GM19438 (cell line): ENCODE measurements around the gene CISH.
A peak's percentile ranks its signal among the peaks of the same experiment; 100 is the strongest.

Experiments
- ATAC-seq: cut with Tn5 transposase; IDR thresholded peaks from one replicate; pipeline ENCODE4 v1.9.1; 2021; ENCODE audit warnings: low read depth; ENCODE audit not compliant: unreplicated experiment

CISH gene

DNA sequence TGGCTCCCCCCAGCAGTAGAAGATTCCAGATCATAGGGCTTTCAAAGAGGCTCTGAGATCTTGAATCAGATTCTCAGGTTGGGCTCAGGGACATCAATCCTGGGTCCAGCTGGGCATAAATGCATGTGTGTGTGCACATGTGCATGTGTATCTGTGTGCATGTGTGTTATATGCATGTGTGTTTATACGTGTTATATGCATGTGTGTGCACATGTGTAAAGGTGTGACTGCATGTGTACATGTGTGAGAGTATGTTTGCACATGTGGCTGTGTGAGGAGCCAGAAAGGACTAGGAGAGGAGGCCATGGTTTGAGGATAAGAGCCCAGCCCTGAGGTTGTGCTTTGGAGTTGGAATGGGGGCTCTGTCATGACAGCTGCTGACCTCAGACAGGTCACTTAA lies 3.6 kb upstream of the CISH start:
- ATAC-seq = no peak

DNA sequence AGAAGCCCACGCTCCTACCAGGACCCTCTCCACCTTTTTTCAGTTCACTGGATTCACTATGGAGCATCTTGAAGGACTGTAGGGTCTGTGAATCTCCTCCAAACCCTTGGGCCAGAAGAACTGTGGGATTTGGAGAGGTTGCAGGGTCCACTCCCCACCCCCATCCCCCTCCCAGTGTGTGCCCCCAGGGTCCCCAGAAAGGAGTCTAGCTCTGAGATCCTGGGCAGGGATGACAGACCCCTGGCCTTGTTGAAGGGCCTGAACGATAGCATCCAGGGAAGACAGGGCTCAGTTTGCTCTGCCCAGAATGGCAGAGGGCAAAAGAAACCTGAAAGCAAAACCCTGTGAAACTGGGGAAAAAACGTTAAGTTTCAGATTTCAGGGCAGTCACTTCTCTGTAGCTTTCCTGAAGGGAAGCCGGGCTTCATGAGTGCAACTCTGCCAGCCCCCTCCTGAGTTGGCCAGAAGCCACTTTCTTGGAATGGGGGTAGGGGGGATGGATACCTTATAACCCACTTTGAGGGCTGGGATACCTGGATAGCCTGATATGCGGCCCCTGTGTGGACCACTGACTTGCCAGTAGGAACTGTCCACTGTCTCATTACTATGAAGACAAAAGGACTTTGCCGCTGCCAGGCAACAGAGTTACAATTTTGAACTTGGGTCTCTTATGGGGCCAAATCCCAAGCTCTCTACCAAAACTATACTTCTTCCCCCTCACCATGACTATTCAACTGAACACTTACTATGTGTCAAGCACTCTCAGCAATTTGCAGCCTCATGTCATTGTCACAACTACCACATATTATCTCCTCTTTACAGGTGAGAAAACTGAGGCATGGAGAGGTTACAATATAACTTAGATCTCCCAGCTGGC lies 1.6 kb upstream of the CISH start:
- no peak for ATAC-seq

DNA sequence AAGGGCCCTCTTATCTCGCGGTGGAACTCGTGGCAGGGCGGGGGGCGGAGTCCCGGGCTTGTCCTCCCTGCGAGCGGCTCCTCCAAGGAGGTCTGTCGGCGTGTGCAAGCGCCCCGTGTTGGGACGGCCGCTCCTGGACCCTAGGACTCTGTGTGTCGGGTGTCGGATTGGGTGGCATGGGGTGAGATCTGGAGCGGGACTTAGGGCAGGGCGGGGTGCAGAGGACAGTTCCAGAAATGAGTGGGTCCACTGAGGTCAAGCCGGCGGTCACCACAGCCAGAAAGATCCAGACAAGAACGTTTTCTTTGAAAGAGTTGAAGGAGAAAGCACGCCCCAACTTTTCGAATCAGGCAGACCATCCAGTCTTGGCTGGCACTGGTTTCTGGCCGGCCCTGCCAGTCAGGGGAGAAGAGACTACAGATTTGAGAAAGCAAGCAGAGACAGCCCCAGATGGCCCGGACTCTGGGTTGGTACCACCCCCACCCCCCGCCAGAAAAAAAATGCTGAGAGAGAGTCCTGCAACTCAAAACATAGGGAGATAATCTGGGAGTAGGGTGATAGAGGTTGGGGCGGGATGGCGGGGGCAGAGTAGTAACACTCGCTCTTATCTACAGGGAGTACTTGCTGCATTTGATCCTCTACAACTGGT lies 784 bp upstream of the CISH start:
- ATAC-seq = peak; percentile 7

DNA sequence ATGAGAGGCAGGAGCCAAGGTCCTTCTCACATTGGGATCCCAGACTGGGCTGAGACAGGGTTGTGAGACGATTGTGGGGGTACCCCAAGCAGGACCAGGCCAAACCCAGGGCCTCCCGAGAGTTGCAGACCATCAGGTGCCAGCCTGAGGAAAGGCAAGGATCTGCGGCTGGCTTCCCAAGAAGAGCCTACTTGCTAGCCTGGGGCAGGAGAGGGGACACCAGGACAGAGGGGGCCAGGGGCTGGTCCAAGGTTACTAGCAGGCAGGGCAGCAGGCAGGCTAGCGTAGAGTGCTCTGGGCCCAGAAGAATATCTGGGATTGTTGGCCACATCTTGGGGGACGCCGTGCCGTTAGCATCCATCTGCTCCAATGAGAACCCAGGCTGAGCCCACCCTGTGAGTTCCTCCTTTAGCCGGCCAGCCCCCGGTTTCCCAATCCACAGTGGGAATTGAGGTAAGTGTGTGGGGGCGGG lies 546 bp downstream of the CISH start:
- no peak for ATAC-seq

DNA sequence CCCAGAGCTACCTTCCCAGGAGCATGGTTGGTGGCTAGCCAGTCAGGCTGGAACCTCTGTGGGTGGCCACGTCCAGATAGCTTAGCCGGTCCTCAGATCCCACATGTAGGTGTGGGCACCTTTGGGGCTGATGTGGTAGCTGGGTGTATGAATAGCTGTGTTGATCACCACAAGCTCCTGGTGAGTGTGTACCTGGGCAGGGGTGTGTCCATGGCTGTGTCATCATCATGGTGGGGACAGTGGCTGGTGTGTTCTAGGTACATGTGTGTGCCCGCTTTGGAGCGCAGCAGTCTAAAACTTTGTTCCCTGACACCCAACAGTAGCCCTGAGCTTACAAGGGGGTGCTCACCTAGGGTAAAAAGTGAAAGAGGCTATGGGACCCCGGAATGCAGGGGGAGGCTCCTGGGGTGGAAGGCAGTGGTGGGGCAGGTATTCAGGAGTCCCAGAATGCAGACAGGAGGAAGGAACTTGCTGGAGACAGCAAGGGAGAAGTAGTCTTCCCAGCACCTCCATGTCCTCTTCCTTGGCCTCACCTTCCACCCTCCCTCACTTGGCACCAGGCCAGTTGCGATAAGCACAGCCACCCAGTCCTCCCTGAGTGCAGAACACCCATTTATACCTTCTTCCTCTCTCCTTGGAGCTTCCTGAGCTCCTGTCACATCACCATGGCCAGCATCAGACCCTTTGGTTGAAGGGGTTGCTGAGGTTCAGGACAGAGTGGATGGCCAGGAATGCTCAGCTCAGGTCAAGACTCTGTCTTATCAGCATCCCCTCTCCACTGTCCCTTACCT lies 1.2 kb downstream of the CISH start:
- no peak for ATAC-seq

DNA sequence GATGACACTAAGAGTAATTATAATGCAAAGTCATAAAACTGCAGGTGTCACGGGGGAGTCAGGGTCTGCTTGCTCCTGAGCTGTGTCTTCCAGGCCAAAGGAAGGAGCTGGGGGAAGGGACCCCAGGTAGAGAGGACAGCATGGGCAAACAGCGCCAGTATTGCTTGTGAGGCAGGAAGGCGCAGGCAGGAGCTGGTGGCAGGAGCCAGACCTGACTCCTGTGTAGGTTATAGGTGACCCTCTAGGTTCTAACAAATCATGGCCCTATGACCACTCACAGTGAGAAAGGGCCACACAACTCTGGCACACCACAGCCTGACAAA lies 1.9 kb downstream of the CISH start:
- no peak for ATAC-seq

DNA sequence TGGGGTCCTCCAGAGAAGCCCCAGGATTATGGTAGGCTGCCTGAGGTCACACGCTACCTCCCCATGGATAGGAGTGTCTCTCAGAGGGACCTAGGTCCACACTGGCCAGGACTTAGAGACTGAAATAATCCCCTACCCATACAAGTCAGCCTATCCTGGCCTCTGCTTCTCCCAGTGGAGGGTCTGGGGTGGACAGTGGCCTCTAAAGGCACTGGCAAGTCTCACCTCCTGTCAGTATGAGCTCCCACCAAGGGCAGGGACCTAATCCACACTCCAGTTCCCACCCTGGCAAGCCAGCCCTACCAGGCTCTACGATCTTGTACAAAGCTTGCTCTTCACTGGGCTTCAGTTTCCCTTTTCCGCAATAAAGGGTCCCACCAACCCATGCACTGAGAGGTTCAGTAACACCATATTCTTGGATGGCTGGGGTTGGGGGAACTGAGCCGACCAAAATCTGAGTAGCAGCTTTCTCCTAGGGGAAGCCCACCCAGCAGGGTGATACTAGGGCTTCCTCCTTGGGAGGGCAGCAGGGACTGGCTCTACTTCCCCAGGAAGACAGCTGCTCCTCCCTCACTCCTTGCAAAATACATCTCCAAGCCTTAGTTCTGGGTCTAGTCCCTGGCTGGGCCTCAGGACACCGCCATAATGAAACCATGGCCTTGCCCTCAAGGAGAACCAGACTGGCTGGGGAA lies 2.4 kb downstream of the CISH start:
- ATAC-seq = no peak

DNA sequence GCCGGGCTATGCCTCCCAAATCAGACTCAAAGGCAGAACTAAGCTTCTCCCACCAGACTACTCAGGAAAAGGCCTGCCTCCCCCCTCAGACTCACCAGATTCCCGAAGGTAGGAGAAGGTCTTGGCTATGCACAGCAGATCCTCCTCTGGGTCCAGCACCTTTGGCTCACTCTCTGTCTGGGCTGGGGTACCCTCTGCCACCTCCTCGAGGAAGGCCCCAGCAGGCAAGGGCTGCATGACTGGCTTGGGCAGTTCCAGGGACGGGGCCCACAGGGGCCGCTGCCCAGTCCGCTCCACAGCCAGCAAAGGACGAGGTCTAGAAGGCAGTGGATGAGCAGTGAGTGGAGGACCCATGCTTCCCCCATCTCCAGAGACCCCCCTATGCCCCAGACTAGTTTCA lies 3.3 kb downstream of the CISH start:
- no peak for ATAC-seq

DNA sequence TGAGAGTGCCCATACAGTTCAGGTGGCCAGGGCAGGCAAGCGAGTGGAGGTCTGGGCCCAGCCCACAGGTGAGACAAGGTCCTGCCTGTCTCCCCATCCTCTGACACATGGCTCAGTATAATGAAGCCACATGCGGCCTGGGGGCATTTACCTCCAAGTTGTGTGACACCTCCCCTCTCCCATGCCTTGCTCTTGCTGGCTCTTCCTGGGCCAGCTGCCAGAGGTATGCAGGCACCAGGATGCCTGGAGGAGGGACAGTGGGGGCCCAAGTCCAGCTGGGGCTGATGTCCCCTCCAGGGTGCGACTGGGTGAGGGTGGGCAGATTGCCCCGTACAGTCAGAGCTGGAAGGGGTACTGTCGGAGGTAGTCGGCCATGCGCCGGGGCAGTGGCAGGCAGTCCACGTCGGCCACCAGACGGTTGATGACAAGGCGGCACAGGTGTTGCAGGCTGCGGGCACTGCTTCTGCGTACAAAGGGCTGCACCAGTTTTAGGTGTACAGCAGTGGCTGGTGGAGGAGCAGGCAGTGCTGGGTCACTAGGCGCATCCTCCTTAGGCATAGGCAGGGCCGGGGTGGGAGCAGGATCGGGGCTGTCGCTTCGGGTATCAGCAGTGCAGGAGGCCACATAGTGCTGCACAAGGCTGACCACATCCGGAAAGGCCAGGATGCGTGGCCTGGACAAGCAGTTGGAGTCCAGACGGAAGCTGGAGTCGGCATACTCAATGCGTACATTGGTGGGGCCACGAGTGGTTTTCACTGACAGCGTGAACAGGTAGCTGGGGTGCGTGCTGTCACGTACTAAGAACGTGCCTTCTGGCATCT lies 4.1 kb downstream of the CISH start:
- ATAC-seq = no peak

DNA sequence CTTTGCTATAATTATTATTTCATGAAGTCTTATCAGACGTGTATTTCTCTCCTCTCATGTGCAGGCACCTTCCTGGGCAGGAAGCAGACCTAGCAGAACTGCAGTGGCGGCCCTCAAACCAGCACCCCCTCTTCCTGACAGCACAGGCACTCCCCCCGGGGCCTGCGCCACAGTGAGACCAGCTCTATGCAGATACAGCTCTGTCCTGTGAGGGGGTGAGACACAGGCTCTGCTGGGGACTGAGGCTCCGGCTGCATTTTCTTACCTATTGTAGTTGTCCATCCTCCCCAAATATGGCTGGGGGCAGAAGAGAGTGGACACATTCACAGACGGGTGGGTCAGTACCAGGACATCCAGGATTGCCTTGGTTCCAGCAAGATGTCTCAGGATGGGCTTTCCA lies 5.0 kb downstream of the CISH start:
- no peak for ATAC-seq

DNA sequence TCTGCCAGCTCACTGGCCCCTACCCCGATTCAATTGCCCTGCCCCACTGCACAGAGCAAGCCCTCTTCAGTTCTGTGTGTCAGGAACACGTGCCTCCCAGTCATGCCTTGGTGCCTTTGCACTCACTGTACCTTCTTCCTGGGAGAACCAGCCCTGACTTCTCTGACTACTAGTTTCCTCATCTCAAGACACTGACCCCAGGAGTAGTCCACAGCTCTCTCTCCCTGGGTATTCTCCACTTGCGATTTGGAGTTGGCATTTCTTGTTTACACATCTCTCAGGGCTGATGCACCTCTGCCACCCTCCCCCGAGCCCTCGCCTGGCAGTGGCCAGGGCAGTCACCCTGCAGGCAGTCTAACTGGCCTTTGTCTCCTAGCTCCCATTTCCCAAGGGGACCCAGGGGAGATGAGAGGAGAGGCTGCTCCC lies 5.7 kb downstream of the CISH start:
- ATAC-seq = no peak

DNA sequence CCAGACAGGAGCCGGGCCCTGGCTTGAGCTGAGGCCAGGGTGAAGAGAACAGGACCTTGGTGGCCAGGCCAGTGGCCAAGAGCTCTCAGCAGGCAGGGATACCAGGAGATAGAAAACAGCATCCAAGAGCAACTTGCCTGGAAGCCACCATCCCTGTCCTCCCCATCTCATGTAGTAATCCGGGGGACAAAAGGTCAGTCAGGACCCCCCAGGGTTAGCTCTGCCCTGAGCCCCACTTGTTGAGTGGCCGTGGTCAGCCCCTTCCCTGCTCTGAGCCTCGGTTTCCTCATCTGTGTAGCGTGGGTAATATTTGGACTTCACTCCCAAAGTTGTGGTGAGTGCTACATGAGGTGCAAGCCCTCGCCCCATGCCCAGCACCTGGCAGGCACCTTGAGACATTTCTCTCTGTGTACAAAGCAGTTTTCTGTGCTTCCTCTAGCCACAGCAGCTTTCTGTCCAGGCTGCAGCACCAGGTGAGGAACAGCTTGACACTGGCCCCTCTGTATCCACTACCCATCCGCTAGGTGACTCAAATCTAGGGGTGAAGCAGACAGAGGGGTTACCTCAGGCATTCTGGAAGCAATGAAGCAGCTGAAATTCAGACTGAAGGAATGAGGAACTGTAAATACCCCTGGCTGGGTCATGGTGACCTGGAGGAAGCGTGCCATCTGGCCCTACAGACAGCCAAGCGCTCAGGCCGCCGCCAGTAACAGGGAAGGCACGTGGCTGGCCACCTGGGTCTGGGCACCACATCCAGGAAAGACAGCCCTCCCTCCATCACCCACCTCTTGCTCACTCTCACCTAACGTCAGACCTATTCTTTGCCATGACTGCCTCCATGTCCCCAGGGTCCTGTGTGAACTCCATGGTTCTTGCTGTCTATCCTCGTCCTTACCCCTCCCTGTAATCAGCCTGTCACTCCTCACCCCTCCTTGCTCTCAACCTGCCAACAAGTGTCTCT lies 6.7 kb downstream of the CISH start:
- no peak for ATAC-seq

DNA sequence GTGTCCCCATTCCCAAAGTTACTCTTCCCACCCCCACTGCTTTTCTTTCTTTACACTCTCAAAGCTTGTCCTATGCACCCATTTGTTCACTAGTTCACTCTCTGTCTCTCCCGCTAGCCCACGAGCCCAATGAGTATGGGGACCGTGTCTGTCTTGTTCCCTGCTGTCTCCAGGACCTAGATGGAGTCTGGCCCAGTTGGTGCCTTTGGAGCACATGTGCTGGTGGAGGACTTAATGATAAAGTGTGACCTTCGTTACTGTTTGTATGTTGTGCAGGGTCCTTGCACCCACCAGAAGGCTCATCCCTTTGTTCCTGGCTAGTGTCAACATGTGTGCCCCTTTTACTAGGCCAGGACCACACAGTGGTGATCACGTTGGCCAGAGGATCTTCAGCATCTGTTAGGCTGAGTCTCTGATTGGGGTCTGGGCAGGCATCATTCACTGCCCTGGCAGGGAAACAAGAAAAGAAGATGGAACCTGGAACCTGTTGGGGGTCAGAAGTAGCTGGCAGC lies 7.4 kb downstream of the CISH start:
- no peak for ATAC-seq

DNA sequence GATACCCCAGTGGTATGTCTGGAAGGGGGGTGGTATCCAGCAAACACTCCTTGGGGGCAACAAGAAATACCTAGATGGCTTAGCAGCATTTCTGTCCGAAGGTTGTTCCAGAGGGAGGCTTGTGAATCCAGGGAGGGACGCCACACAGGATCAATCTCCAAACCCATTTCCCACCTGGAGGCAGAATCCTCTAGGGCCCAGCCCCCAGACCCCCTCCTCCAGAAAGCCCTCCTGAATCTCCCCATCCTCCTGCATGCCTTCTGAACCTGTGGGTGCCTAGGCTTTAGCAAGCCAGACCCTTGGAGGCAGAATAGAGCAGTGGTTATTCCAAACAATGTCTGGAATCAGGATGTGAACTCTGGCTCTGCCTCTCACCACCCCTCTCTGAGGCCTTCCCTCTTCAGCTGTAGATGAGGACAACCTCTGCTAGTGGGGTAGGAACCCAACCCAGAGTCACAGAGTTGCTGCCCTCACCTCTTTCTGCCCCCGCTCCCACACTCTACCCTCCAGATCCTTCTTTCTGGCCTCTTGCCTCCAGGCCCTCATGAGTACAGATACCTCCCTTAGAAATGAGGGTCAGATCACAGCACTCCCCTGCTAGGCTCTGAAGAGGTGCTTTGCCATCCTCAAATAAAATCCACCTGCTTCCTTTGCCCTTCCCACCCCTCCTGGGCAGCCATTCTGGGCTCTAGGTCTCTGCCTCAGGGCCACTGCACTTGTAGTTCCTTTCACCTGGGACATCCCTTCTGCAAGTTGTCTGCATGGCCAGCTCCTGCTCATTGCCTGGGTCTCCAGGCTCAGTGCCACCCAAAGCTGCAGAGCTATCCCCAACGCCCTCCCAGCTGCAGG lies 8.1 kb downstream of the CISH start:
- ATAC-seq = no peak

DNA sequence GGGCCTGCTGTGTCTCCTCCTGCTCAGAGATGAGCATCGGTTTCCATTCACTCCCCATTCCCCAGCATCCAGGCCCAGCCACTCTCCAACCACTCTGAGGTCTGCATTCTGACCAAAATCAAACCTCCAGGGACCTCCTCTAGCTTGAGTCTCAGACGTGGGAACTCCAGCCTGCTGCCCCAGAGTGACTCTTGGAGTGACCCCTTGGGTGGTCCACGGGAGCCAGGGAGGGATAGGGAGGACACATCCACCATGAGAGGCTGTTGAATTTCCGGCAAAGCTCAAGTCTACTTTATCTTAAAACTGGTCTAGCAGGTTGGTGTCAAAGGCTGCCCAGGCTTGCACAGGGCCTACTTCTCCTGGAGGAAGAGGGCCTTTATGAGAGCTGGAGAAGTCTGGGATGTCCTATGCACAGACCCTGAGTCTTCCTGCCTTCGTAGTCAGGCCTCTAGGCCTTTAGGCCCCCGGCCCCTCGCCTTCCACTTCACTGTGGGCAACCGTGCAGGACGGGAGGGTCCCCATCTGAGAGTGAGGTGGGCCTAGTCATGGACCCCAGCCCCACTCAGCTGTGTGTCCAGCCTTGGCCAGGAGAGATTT lies 8.9 kb downstream of the CISH start:
- no peak for ATAC-seq

DNA sequence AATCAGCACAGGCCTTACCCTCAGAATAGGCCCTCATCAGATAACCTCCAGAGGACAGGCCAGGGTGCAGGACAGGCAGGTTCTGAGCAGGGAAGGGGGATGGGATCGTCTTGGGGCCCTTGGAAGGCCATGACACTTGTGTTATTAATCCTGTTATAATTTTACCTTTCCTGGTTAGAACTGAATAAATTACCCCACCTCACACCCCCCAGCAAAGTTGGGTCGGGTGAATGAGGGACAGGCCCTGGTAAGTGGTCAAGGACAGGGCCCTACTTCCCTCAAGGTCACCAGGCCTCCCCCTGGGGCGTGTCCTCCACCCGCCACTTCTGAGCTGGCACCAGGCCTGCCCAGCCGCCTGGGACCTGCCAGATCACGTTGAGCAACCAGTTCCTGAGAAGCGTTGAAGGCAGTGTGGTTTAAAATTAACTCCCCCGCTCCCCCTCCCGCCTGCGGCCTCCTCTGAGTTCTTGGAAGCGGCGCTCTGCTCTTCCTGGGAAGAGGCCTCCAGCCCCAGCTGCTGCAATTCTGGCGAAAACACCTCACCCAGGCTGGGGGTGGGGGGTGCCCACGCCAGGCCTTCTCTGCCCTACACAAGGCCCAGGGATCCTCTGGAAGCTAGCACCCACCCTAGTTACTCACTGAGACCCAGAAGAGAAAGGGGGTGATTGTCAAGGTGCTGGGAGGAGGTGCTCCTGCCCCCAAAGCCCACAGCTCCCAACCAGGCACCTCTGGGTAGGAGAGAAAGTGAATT lies 10.6 kb downstream of the CISH start:
- ATAC-seq = peak; percentile 73
